B cell (primary cell): ENCODE results near the gene BICDL1.

Experiments
- EZH2 ChIP-seq: IDR thresholded peaks from 2 replicates; pipeline ENCODE4 v1.6.1; 2012; ENCODE audit warnings: borderline replicate concordance, low read depth, mild to moderate bottlenecking, moderate library complexity, low read length; ENCODE audit not compliant: insufficient read depth, poor library complexity, severe bottlenecking
- TF ChIP-seq, protein P1 (sequence below): fragments of 200-600 bp; IDR thresholded peaks from one replicate; pipeline ENCODE4 v1.8.0; 2022; ENCODE audit warnings: antibody characterized with exemption, mild to moderate bottlenecking

DNA sequence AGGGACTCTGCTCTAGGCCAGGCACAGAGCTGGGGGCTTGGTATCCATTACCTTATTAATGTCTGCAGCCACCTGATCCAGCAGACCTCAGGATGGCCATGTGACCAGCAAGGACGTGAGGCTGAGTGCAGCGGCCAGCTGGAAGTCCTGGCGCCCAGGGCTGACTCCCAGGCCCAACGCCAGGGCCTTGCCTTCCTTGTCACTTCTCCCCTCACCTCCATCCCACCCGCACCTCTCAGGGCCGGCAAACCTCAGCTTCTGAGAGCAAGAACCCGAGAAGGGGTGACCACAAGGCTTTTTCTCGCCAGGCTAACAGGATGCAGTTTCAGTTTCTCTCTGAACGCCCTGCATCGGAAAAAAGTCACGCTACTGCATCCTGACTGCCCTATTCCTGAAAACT, 112.1 kb downstream of the BICDL1 start:
- TF ChIP-seq, protein P1, sequence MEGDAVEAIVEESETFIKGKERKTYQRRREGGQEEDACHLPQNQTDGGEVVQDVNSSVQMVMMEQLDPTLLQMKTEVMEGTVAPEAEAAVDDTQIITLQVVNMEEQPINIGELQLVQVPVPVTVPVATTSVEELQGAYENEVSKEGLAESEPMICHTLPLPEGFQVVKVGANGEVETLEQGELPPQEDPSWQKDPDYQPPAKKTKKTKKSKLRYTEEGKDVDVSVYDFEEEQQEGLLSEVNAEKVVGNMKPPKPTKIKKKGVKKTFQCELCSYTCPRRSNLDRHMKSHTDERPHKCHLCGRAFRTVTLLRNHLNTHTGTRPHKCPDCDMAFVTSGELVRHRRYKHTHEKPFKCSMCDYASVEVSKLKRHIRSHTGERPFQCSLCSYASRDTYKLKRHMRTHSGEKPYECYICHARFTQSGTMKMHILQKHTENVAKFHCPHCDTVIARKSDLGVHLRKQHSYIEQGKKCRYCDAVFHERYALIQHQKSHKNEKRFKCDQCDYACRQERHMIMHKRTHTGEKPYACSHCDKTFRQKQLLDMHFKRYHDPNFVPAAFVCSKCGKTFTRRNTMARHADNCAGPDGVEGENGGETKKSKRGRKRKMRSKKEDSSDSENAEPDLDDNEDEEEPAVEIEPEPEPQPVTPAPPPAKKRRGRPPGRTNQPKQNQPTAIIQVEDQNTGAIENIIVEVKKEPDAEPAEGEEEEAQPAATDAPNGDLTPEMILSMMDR, result no peak
- TF ChIP-seq EZH2, result no peak
